ENCODE results near the gene CRYBA1. TPM values are rescaled to one million over a fixed set of nuclear protein-coding genes. Genes with fewer than 3 reads are reported as not detected.
"Not testable (repeated sequence)": the region's sequence is repeated elsewhere in the genome, so short reads cannot be mapped to it uniquely, and the experiment has no call there.

Gene CRYBA1
- total RNA-seq, 1 donor from 2014 or later = 0.84 TPM

- H3K27ac ChIP-seq = peak overlapping the region; percentile 54
- TF ChIP-seq EZH2phosphoT487 (IDR thresholded peaks at IDR 0.05) = no peak
- no peak for TF ChIP-seq CTCF (IDR thresholded peaks at IDR 0.05)
- TF ChIP-seq EZH2 (IDR thresholded peaks at IDR 0.05) = no peak
- peaks cover 60% of the 10 kb centered on the region for H3F3A ChIP-seq (ENCODE audit: low read depth)
- H4K20me1 ChIP-seq (ENCODE audit: low read depth) = peaks cover 88% of the 10 kb centered on the region
- Mint-ChIP-seq H3K9me3 (no peaks in the 10 kb centered on the region), H3K27ac (no peak overlapping the region), H3K4me1 (no peaks in the 10 kb centered on the region), H3K36me3 (peaks cover 36% of the 10 kb centered on the region), H3K4me3 (no peak overlapping the region), H3K27me3 (ENCODE audit: insufficient read depth, low read depth) (no peaks in the 10 kb centered on the region)
- no peak overlapping the region for H3K4me2 ChIP-seq
- H3K4me1 ChIP-seq = no peaks in the 10 kb centered on the region
- peaks cover 94% of the 10 kb centered on the region for H3K79me2 ChIP-seq (ENCODE audit: low read depth)
- no peak overlapping the region for H2AFZ ChIP-seq (replicated peaks)
- H3K4me3 ChIP-seq = no peak overlapping the region
- DNase-seq (ENCODE audit: low spot score) = no peak
- H3K9me3 ChIP-seq (ENCODE audit: low read depth) = no peaks in the 10 kb centered on the region
- H3K36me3 ChIP-seq = peaks cover 49% of the 10 kb centered on the region
- H3K27me3 ChIP-seq = no peaks in the 10 kb centered on the region
- H3K9ac ChIP-seq = no peak overlapping the region
Observed at GRCh38 chr17:29263916-29264315, 17.3 kb downstream of the CRYBA1 start.

- H3K27ac Mint-ChIP-seq; H2AFZ ChIP-seq (replicated peaks); H3K9me3 Mint-ChIP-seq; H3K9me3 ChIP-seq (ENCODE audit: low read depth); H3K27ac ChIP-seq; H3K27me3 ChIP-seq; H3K4me2 ChIP-seq; H3K4me3 ChIP-seq; H3K4me3 Mint-ChIP-seq; H3K9ac ChIP-seq; DNase-seq (ENCODE audit: low spot score); H3K4me1 ChIP-seq; H3K4me1 Mint-ChIP-seq; H3K27me3 Mint-ChIP-seq (ENCODE audit: insufficient read depth, low read depth): not testable (repeated sequence)
- Histone ChIP-seq H3F3A (ENCODE audit: low read depth) (peaks cover 35% of the 10 kb centered on the region), H3K36me3 (peaks cover 33% of the 10 kb centered on the region), H3K79me2 (ENCODE audit: low read depth) (peaks cover 99% of the 10 kb centered on the region), H4K20me1 (ENCODE audit: low read depth) (peaks cover 93% of the 10 kb centered on the region)
- peaks cover 51% of the 10 kb centered on the region for H3K36me3 Mint-ChIP-seq
Observed at GRCh38 chr17:29271980-29272379, 25.3 kb downstream of the CRYBA1 start.

- Histone ChIP-seq H3F3A (ENCODE audit: low read depth) (peaks cover 28% of the 10 kb centered on the region), H3K4me2 (no peak overlapping the region), H3K27ac (peak overlapping the region; percentile 3), H3K4me3 (no peak overlapping the region), H2AFZ (replicated peaks) (no peak overlapping the region), H3K27me3 (no peaks in the 10 kb centered on the region), H3K79me2 (ENCODE audit: low read depth) (peaks cover 99% of the 10 kb centered on the region), H4K20me1 (ENCODE audit: low read depth) (peaks cover 94% of the 10 kb centered on the region), H3K4me1 (no peaks in the 10 kb centered on the region), H3K36me3 (peaks cover 32% of the 10 kb centered on the region), H3K9ac (no peak overlapping the region), H3K9me3 (ENCODE audit: low read depth) (no peaks in the 10 kb centered on the region)
- Mint-ChIP-seq H3K4me1 (peaks cover 2% of the 10 kb centered on the region), H3K27ac (no peak overlapping the region), H3K27me3 (ENCODE audit: insufficient read depth, low read depth) (peaks cover 2% of the 10 kb centered on the region), H3K9me3 (peaks cover 14% of the 10 kb centered on the region), H3K36me3 (peaks cover 60% of the 10 kb centered on the region), H3K4me3 (no peak overlapping the region)
- DNase-seq (ENCODE audit: low spot score) = no peak
- TF ChIP-seq EZH2phosphoT487 (IDR thresholded peaks at IDR 0.05) = no peak
- TF ChIP-seq EZH2 (IDR thresholded peaks at IDR 0.05) = no peak
- TF ChIP-seq CTCF (IDR thresholded peaks at IDR 0.05) = no peak
Observed at GRCh38 chr17:29273924-29274323, 27.3 kb downstream of the CRYBA1 start.

- H3K9ac ChIP-seq = no peak overlapping the region
- no peak overlapping the region for H3K4me3 ChIP-seq
- H3K4me1 ChIP-seq = no peaks in the 10 kb centered on the region
- Mint-ChIP-seq H3K9me3 (peaks cover 44% of the 10 kb centered on the region), H3K27ac (no peak overlapping the region), H3K36me3 (peaks cover 75% of the 10 kb centered on the region), H3K27me3 (ENCODE audit: insufficient read depth, low read depth) (peaks cover 2% of the 10 kb centered on the region), H3K4me1 (peaks cover 2% of the 10 kb centered on the region), H3K4me3 (no peak overlapping the region)
- H3K27me3 ChIP-seq = no peaks in the 10 kb centered on the region
- no peak overlapping the region for H3K4me2 ChIP-seq
- peaks cover 2% of the 10 kb centered on the region for H3K9me3 ChIP-seq (ENCODE audit: low read depth)
- no peak for DNase-seq (ENCODE audit: low spot score)
- H3K27ac ChIP-seq = no peak overlapping the region
- H2AFZ ChIP-seq (replicated peaks) = no peak overlapping the region
- peaks cover 32% of the 10 kb centered on the region for H3K36me3 ChIP-seq
- H4K20me1 ChIP-seq (ENCODE audit: low read depth) = peaks cover 95% of the 10 kb centered on the region
- no peak for TF ChIP-seq EZH2 (IDR thresholded peaks at IDR 0.05)
- TF ChIP-seq CTCF (IDR thresholded peaks at IDR 0.05) = no peak
- no peak for TF ChIP-seq EZH2phosphoT487 (IDR thresholded peaks at IDR 0.05)
- peaks cover 100% of the 10 kb centered on the region for H3K79me2 ChIP-seq (ENCODE audit: low read depth)
- H3F3A ChIP-seq (ENCODE audit: low read depth) = peaks cover 24% of the 10 kb centered on the region
Observed at GRCh38 chr17:29278692-29279091, 32.0 kb downstream of the CRYBA1 start.

Data from neural progenitor cell (in vitro differentiated cells).